ENCODE results near the gene ADAMTS14. TPM values are rescaled to one million over a fixed set of nuclear protein-coding genes. Genes with fewer than 3 reads are reported as not detected.
A peak's percentile ranks its signal among the peaks of the same experiment; 100 is the strongest.
"Not testable (repeated sequence)": the region's sequence is repeated elsewhere in the genome, so short reads cannot be mapped to it uniquely, and the experiment has no call there.

Gene ADAMTS14
- total RNA-seq, 1 experiment from 2014 or later = not detected

DNA sequence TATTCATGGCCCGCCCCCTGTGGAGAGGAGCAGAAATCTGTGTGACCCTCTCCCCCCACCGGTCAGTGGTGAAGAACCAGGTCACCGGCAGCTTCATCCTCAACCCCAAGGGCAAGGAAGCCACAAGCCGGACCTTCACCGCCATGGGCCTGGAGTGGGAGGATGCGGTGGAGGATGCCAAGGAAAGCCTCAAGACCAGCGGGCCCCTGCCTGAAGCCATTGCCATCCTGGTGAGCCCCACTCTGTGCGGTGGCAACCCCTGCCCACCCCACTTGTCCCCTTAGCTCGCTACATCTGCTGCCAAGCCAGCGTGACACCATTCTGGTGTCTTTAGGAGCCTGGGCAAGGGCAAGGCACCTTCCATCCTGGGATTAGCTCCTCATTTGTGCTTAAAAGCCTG, 77.5 kb downstream of the ADAMTS14 start:
- no peak for DNase-seq (ENCODE audit: low read depth)

- DNase-seq (ENCODE audit: low read depth) = no peak
Observed at GRCh38 chr10:70750156-70750703, 77.9 kb downstream of the ADAMTS14 start.

DNA sequence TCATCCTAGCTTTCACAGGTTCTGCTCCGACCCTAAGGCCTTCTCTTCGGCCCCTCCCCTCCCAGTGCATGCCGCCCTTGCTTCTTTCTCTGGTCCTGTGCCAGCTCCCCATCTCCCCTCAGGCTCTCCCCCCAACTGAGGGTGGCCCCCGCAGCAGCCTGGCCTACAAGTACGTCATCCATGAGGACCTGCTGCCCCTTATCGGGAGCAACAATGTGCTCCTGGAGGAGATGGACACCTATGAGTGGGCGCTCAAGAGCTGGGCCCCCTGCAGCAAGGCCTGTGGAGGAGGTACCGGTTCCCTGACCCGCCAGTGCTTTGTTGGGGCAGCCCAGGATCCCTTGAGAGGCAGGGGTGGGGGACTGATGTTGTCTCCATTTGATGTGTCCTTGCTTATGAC, 79.0 kb downstream of the ADAMTS14 start:
- no peak for DNase-seq (ENCODE audit: low read depth)

- DNase-seq (ENCODE audit: low read depth) = no peak
Observed at GRCh38 chr10:70751991-70752390, 79.7 kb downstream of the ADAMTS14 start.

DNA sequence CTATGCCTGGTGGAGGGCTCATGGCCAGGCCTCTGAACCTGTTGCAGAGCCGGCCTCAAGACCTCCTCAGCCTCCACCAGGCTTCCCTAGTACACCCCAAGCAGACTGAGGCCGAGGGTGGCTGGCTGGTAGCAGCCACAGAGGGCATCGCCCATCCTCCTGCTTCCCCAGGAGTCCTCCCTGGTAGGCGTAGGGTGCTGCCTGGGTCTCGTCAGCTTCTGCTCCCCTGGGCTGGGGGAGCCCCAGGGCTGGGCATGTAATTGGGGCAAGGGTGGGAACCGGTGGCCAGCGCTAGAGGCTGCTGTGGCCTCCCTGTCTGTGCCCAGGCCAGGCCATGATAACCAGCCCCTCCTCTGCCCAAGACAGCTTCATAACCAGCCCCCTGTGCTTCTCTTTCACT, 80.3 kb downstream of the ADAMTS14 start:
- no peak for DNase-seq (ENCODE audit: low read depth)

GRCh38 chr10:70753026-70753663, 80.8 kb downstream of the ADAMTS14 start:
- no peak for DNase-seq (ENCODE audit: low read depth)

DNA sequence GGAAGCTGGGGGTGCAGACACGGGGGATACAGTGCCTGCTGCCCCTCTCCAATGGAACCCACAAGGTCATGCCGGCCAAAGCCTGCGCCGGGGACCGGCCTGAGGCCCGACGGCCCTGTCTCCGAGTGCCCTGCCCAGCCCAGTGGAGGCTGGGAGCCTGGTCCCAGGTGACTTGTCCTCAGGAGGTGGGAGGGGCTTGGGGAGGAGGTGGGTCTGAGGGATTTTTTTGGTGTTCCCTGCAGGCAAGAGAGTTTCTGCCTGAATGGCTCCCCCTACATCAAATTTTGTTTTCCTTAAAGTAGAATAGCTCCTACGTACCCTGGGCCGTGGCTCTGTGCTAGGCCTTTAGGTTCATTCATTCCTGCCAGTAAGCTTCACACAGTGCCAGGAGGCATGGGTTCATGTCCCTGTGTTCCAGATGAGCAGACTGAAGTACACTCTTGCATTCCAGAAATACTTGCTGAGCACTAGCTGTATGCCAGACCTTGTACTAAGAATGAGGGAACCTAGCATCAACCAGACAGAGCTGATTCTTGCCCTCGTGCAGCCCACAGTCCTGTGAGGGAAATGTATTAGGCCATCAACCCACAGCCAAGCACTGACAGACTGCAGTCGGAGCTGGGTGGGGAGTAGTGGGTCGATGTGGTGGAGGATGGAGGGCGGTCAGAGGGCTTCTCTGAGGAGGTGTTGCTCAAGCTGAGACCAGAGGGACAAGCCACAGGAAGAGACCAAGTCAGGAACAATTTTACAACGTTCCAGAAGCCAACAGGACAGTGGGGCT, 81.7 kb downstream of the ADAMTS14 start:
- no peak for DNase-seq (ENCODE audit: low read depth)

GRCh38 chr10:70756700-70757360, 84.5 kb downstream of the ADAMTS14 start:
- DNase-seq (ENCODE audit: low read depth) = no peak

DNA sequence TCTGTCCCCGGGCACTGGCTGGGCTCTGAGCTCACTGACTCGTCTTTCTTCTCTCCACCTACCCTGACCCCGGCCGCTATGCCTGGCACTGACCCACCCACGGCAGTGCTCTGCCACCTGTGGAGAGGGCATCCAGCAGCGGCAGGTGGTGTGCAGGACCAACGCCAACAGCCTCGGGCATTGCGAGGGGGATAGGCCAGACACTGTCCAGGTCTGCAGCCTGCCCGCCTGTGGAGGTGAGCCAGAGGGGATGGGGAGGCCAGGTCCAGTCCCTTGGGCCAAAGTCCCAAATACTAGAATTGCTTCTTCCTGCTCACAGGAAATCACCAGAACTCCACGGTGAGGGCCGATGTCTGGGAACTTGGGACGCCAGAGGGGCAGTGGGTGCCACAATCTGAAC, 85.5 kb downstream of the ADAMTS14 start:
- no peak for DNase-seq (ENCODE audit: low read depth)

DNA sequence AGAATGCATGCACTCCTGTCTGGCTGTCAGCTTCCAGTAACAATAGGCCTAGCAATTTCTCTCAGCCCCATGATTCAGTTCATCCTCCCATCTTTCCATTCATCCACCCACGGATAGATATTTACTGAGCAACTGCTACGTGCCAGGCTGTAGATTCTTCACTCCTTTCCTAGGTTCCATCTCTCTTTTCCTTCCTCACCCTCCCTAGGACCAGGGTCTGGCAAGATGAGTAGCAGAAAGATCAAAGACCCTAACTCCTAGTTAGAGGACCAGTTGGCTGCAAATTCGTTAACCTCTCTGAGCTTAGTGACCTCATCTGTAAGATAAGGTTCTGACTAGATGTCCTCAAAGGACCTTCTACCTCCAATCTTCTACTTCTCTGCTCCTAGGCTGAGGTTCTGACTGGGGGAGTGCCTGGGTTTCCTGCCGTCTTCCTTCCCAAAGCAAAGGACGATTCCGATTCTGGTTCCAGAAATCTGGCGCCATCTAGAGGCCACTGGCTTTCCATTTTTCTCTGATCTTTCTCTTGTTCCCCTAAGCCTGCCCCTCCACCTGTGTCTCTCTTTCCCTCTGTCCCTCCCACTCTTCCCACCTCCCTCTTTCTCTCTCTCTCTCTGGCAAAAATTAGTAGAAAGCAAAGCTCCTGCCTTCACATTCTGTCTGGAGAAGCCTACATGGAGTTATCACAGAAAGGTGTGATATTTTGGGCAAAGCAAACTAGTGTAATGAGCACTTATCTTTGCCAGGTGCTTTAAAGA, 86.6 kb downstream of the ADAMTS14 start:
- DNase-seq (ENCODE audit: low read depth) = peak; percentile 63

DNA sequence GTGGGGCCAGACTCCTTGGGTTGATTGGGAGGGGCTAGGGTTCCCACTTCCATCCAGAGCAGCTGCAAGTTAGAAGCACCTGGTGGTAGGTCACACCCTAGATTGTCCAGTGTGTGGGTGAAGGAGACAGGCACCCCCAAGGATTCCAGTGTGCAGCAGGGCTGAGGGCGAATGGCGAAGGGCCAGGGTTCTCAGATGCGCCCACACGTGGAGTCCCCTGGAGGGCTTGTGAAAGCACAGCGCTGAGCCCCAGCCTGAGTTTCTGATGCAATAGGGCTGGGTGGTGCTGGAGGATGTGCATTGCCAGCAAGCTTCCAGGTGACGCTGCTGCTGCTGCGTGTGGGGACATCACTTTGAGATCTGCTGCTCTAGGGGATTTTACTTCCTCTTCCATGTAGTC, 87.5 kb downstream of the ADAMTS14 start:
- no peak for DNase-seq (ENCODE audit: low read depth)

GRCh38 chr10:70760271-70760787, 88.0 kb downstream of the ADAMTS14 start:
- no peak for DNase-seq (ENCODE audit: low read depth)

DNA sequence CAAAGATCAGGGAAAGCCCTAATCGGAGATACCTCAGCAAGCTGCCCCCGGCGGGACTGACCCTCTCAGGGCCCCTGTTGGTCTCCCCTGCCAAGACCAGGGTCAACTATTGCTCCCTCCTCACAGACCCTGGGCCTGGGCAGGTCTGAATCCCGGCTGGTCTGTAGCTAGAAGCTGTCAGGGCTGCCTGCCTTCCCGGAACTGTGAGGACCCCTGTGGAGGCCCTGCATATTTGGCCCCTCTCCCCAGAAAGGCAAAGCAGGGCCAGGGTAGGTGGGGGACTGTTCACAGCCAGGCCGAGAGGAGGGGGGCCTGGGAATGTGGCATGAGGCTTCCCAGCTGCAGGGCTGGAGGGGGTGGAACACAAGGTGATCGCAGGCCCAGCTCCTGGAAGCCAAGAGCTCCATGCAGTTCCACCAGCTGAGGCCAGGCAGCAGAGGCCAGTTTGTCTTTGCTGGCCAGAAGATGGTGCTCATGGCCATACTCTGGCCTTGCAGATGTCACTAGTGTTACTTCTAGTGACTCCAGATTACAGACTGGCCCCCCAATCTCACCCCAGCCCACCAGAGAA, 88.8 kb downstream of the ADAMTS14 start:
- DNase-seq (ENCODE audit: low read depth) = no peak

DNA sequence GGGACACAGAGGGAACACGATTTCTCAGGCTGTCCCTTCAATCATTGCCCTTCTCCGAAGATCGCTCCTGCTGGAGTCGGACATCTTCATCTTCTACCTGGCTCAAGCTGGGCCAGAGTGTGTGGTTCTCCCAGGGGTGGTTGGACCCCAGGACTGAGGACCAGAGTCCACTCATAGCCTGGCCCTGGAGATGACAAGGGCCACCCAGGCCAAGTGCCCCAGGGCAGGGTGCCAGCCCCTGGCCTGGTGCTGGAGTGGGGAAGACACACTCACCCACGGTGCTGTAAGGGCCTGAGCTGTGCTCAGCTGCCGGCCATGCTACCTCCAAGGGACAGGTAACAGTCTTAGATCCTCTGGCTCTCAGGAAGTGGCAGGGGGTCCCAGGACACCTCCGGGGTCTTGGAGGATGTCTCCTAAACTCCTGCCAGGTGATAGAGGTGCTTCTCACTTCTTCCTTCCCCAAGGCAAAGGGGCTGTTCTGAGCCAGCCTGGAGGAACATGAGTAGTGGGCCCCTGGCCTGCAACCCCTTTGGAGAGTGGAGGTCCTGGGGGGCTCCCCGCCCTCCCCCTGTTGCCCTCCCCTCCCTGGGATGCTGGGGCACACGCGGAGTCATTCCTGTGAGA, 89.5 kb downstream of the ADAMTS14 start:
- no peak for DNase-seq (ENCODE audit: low read depth)

GRCh38 chr10:70762441-70763175, 90.3 kb downstream of the ADAMTS14 start:
- no peak for DNase-seq (ENCODE audit: low read depth)

GRCh38 chr10:70763567-70763966, 91.3 kb downstream of the ADAMTS14 start:
- DNase-seq (ENCODE audit: low read depth) = no peak

GRCh38 chr10:70765794-70766594, 93.7 kb downstream of the ADAMTS14 start:
- no peak for DNase-seq (ENCODE audit: low read depth)

GRCh38 chr10:70768026-70768685, 95.8 kb downstream of the ADAMTS14 start:
- DNase-seq (ENCODE audit: low read depth) = not testable (repeated sequence)

Data from HT1080 (cell line).